GM12872 (cell line): ENCODE results near the gene CHMP2A.

ENCODE experiments used
- TF ChIP-seq, protein P1 (sequence below): IDR thresholded peaks from 3 replicates; pipeline ENCODE4 v1.5.1; 2011; ENCODE audit warnings: low read depth, mild to moderate bottlenecking, low read length, moderate library complexity; ENCODE audit not compliant: insufficient read depth

CHMP2A gene

DNA sequence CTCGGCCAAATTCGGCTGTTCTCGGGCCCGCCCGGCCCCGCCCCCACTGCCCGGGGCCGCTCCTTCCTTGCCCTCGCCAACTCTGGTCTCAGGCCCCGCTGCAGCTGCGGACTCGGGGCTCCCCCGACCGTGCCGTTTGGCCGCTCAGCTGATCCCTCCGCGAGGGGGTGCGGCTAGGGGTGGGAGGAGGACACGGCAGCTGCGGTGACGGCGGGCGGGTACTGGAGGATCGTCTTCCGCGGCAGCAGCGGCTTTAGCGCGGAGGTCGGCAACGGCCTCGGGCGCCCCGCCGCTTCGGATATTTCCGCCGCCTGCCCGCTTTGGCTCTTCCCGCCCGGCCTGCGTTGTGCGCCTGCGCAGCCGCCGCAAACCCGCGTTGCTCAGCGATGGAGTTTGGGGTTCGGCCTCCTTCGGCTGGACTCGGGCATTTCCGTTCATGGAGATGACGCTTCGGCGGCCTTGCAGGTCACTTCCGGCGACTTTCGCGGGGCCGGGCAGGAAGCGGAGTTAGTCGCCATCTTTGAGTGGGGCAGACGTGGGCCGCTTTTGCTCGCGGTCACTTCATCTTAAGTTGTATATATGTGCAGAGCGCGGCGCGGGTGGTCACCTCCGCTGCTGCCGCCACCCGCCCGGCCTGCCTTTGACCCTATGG lies 3.8 kb upstream of the CHMP2A start:
- TF ChIP-seq, protein P1, sequence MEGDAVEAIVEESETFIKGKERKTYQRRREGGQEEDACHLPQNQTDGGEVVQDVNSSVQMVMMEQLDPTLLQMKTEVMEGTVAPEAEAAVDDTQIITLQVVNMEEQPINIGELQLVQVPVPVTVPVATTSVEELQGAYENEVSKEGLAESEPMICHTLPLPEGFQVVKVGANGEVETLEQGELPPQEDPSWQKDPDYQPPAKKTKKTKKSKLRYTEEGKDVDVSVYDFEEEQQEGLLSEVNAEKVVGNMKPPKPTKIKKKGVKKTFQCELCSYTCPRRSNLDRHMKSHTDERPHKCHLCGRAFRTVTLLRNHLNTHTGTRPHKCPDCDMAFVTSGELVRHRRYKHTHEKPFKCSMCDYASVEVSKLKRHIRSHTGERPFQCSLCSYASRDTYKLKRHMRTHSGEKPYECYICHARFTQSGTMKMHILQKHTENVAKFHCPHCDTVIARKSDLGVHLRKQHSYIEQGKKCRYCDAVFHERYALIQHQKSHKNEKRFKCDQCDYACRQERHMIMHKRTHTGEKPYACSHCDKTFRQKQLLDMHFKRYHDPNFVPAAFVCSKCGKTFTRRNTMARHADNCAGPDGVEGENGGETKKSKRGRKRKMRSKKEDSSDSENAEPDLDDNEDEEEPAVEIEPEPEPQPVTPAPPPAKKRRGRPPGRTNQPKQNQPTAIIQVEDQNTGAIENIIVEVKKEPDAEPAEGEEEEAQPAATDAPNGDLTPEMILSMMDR: no peak

DNA sequence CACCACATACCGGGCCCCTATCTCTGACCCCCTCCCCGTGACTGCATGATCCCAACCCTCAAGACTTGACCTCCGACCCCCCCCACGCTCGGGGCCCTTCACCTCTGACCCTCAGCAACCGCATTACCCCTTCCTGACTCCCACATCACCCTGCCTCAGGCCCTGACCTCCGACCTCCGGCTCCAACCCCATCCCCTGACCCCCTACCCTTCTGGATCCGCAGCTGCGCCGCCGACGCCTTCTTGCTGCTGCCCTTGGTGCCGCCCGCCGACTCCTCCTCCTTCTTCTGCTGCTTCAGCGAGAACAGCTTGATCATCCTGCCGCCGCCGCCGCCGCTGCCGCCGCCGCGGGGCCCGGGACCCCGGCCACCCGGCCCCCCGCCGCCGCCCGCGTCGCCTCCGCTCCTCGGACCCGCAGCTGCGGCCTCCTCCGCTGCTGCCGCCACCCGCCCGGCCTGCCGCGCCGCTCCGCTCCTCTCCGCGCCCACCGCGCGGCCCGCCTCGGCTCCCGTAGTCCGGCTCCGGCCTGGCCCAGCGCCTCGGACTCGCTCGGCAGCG lies 3.2 kb upstream of the CHMP2A start, which contains the start of gene UBE2M:
UBE2M (minus strand) TSS at position 546 of the 557 bp plus-strand sequence; CDS start at position 316, 230 bp downstream.
- TF ChIP-seq, protein P1: no peak

DNA sequence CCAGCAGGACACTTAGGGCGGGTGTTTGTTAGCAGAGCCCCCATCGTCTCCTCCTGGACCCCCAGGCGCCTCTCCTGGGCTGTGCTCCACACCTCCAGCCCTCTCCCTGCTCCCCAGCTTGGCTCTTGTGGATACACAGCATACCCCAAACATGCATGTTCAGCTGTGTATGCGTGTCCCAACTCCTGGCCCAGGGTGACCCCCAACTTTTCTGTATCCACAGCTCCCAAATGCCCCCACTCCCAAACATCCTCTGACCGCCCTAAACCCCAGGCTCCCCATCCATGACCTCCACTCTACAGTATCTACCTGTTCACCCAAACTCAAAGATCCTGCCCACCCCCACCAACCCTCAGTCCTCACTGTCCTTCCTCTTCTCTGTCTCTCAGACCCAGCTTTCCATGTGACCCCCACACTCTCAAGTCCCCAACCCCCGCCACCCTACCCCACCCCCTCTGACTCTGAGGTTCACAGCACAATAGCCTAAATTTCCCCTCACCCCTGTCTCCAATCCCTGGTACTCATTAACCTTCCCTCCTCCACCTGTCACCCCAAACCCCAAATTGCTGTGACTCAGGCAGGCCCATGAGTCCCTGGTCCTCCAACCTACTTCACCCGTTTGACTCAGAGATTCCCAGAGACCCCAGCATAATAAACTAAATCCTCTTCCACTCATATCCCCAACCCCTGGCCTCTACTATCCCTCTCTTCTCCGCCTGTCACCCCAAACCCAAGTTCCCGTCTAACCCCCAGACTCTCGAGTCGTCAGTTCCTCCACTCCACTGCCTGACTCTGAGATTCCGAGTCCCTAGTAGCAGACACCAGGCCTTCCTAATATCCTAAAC lies 2.5 kb upstream of the CHMP2A start:
- TF ChIP-seq, protein P1: no peak

DNA sequence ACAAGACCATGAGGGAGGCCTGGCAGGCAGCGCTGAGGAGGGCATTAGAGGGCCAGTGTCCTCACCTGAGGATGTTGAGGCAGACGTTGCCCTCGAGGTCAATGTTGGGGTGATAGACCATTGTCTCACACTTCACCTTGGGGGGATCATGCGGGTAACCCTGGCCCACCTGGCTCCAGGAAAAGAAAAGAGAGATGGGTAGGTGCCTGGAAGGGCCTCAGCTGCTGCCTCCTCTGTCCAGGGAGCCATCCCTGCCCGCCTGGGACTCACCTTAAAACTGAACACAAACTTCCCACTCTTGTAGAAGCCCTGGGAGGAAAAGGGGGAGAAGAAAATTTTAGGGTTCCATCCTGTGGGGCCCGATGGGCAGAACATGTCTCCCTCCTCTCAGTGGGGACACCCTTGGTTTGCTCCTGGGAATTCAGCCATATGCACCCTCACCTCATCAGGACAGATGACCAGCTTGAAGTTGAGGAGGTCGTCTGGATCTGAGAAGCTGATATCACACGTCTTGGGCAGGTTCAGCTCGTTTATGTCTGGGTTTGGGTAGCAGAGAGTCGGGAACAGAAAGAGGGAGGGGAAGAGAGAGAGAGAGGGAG lies 1.8 kb upstream of the CHMP2A start:
- TF ChIP-seq, protein P1: no peak

DNA sequence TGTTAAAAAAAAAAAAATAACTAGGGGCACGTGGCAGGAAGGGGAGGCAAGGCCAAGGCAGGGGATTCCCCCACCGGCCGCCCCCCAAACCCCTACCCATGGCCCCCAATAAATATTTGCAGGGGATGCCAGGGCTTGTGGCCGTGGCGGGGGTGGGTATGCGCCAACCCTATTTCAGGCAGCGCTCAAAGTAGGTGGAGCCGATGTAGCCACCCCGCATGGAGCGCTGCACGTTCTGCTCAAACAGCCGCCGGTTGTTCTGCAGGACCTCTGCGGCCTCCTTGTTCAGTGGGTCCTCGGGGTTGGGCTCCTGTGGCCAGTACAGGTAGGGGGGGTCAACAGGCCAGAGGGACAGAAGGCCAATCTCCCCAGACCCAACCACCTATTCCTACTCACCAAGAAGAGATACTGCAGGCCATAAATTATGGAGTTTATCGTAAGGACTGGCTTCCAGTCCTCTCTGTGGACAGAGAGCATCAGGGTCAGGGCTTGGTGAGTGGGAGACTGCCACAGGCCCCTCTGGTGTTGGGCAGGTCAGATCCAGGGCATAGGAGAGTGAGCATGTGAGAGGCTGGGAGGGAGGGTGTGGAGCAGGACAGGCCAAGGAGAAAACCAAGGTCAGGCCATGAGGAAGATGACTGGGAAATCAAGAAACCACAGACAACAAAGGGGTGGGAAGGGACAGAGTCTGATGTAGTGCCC lies 1.2 kb upstream of the CHMP2A start:
- TF ChIP-seq, protein P1: no peak

DNA sequence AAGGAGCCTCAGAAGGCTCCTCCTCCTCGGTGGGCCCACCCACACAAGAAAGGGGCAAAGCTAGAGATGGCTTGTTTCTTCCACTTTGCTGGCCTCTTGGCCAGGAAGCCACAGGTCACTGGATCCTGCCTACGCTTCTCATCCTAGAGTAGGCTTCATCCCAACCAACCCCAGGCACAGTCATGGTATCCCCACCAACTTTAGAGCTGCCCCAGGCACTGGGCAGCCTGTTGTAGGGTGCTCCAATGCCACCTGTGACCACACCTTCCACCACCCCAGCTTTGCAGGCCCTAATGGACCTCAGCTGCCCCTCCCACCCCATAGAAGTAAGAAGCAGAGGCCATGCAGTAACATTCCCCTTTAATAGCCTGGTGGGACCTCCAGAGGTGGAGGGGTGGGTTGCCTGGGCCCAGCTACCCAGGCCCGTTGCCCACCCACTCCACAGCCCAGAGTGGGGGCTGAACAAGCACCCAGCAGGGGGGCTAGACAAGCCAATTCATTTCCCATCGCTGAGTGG lies 522 bp upstream of the CHMP2A start:
- TF ChIP-seq, protein P1: no peak
